Liver (tissue), 9 donors: Measurements from ENCODE around the gene SH3PXD2A. TPM values are rescaled to one million over a fixed set of nuclear protein-coding genes. Genes with fewer than 3 reads are reported as not detected.

Experiments used
- DNase-seq: peaks from one replicate; pipeline ENCODE4 v3.0.0-alpha.2; 2017; ENCODE audit warnings: low spot score
- H3K27ac ChIP-seq, 2 donors: one replicate each; pipeline ENCODE4 v1.7.0; 2013; ENCODE audit warnings: inconsistent platforms in 2 of 2, low read length in 2 of 2, control low read depth in 1 of 2, low read depth in 1 of 2, mild to moderate bottlenecking in 1 of 2
- H3K27me3 ChIP-seq, 4 donors: one replicate each; pipeline versions ENCODE4 v1.6.1 to v1.7.0; 2013; ENCODE audit warnings: low read length in 3 of 4, inconsistent platforms in 1 of 4, mild to moderate bottlenecking in 1 of 4, moderate library complexity in 1 of 4; ENCODE audit not compliant: control insufficient read depth in 4 of 4, insufficient read depth in 4 of 4
- H3K36me3 ChIP-seq, 4 donors: one replicate each; pipeline versions ENCODE4 v1.6.1 to v1.7.0; 2013; ENCODE audit warnings: low read length in 3 of 4, mild to moderate bottlenecking in 3 of 4, low read depth in 1 of 4, moderate library complexity in 1 of 4; ENCODE audit not compliant: control insufficient read depth in 4 of 4, insufficient read depth in 3 of 4
- H3K4me1 ChIP-seq, 4 donors: one replicate each; pipeline versions ENCODE4 v1.6.1 to v1.7.0; 2013; ENCODE audit warnings: low read length in 3 of 4, mild to moderate bottlenecking in 3 of 4, moderate library complexity in 1 of 4; ENCODE audit not compliant: control insufficient read depth in 4 of 4, insufficient read depth in 4 of 4
- H3K4me3 ChIP-seq, 3 donors: one replicate each; pipeline versions ENCODE4 v1.6.1 to v1.7.0; 2013; ENCODE audit warnings: low read length in 3 of 3, control low read depth in 1 of 3, low read depth in 1 of 3, mild to moderate bottlenecking in 1 of 3
- H3K9ac ChIP-seq, 2 donors: one replicate each; pipeline ENCODE4 v1.7.0; 2013; ENCODE audit warnings: low read length in 2 of 2, mild to moderate bottlenecking in 2 of 2, moderate library complexity in 2 of 2, control low read depth in 1 of 2, low read depth in 1 of 2
- H3K9me3 ChIP-seq, 4 donors: one replicate each; pipeline versions ENCODE4 v1.6.1 to v1.7.0; 2013; ENCODE audit warnings: low read length in 3 of 4; ENCODE audit not compliant: control insufficient read depth in 4 of 4
- EGR1 ChIP-seq, 2 donors: IDR thresholded peaks; 2 replicates each; pipeline ENCODE4 v1.6.1; 2016 to 2018; ENCODE audit warnings: antibody characterized with exemption in 2 of 2, low read depth in 2 of 2
- FOXA1 ChIP-seq: IDR thresholded peaks from 2 replicates; pipeline ENCODE4 v1.6.1; 2016; ENCODE audit warnings: antibody characterized with exemption
- FOXA2 ChIP-seq: IDR thresholded peaks from 2 replicates; pipeline ENCODE4 v1.6.1; 2016; ENCODE audit warnings: antibody characterized with exemption
- GABPA ChIP-seq, 2 donors: IDR thresholded peaks in 1 of 2; conservative IDR thresholded peaks in 1 of 2; 2 replicates each; pipeline ENCODE4 v1.6.1; 2016; ENCODE audit warnings: antibody characterized with exemption in 2 of 2, mild to moderate bottlenecking in 1 of 2, moderate library complexity in 1 of 2
- HNF4A ChIP-seq, 2 donors: conservative IDR thresholded peaks; 2 replicates each; pipeline ENCODE4 v1.6.1; 2016; ENCODE audit warnings: antibody characterized with exemption in 2 of 2, mild to moderate bottlenecking in 2 of 2
- HNF4G ChIP-seq: IDR thresholded peaks from 2 replicates; pipeline ENCODE4 v1.6.1; 2016; ENCODE audit warnings: antibody characterized with exemption
- JUND ChIP-seq, 2 donors: IDR thresholded peaks; 2 replicates each; pipeline ENCODE4 v1.6.1; 2016; ENCODE audit warnings: antibody characterized with exemption in 2 of 2
- NR2F2 ChIP-seq: IDR thresholded peaks from 2 replicates; pipeline ENCODE4 v1.6.1; 2016; ENCODE audit warnings: antibody characterized with exemption
- RAD21 ChIP-seq, 2 donors: IDR thresholded peaks; 2 replicates each; pipeline ENCODE4 v1.6.1; 2016; ENCODE audit warnings: antibody characterized with exemption in 2 of 2, mild to moderate bottlenecking in 2 of 2
- RXRA ChIP-seq, 2 donors: IDR thresholded peaks; 2 replicates each; pipeline ENCODE4 v1.6.1; 2017 to 2018; ENCODE audit warnings: antibody characterized with exemption in 2 of 2, mild to moderate bottlenecking in 1 of 2
- SP1 ChIP-seq: IDR thresholded peaks from 2 replicates; pipeline ENCODE4 v1.6.1; 2018; ENCODE audit warnings: antibody characterized with exemption, mild to moderate bottlenecking
- TAF1 ChIP-seq: conservative IDR thresholded peaks from 2 replicates; pipeline ENCODE4 v1.6.1; 2016; ENCODE audit warnings: antibody characterized with exemption, mild to moderate bottlenecking
- YY1 ChIP-seq: IDR thresholded peaks from 2 replicates; pipeline ENCODE4 v1.6.1; 2016; ENCODE audit warnings: antibody characterized with exemption, mild to moderate bottlenecking
- WGBS: extraction: QIAGEN DNeasy Blood & Tissue Kit; methylation state at CpG from one replicate; pipeline ENCODE4 v1.1.7; 2013; 5-methylcytosine and 5-hydroxymethylcytosine counted together
- polyA plus RNA-seq, 2 donors: library from polyadenylated mRNA; stranded (reverse) in 1 of 2; unstranded in 1 of 2; fragments of 200-250 nt in 1 of 2; fragments of >200 nt in 1 of 2; fragmentation: Nextera tagmentation in 1 of 2; extraction: Ambion mirVana in 1 of 2; gene quantifications; one replicate each; pipeline versions ENCODE4 v1.2.1 to v1.2.3, GENCODE V29; 2013 to 2015
- total RNA-seq, 2 donors: library from RNA; depleted of rRNA; stranded (reverse); fragments of >200 nt; gene quantifications; one replicate each; pipeline ENCODE4 v1.2.3, GENCODE V29; 2014
- TF ChIP-seq, protein P1 (sequence below): IDR thresholded peaks from 2 replicates; pipeline ENCODE4 v1.6.1; 2016; ENCODE audit warnings: antibody characterized with exemption
- TF ChIP-seq, protein P2 (sequence below): IDR thresholded peaks from 2 replicates; pipeline ENCODE4 v1.6.1; 2016; ENCODE audit warnings: antibody characterized with exemption
- TF ChIP-seq, protein P3 (sequence below): fragments of 150-350 bp; IDR thresholded peaks from 2 replicates; pipeline ENCODE4 v1.5.1; 2017; ENCODE audit warnings: improper control_type of control experiment, low read depth, low read length; ENCODE audit not compliant: missing input control
- TF ChIP-seq, protein P4 (sequence below): IDR thresholded peaks from 2 replicates; pipeline ENCODE4 v1.6.1; 2016; ENCODE audit warnings: antibody characterized with exemption
- TF ChIP-seq, protein P5 (sequence below): IDR thresholded peaks from 2 replicates; pipeline ENCODE4 v1.6.1; 2016; ENCODE audit warnings: antibody characterized with exemption, mild to moderate bottlenecking
- donor health status: healthy.
- donor health status: healthy.
- donor health status: healthy.
- donor health status: healthy.
- donor health status: healthy.

Gene SH3PXD2A
- total and polyA plus RNA-seq, 4 donors = 0.82 to 5.5 (median 3.9) TPM

DNA sequence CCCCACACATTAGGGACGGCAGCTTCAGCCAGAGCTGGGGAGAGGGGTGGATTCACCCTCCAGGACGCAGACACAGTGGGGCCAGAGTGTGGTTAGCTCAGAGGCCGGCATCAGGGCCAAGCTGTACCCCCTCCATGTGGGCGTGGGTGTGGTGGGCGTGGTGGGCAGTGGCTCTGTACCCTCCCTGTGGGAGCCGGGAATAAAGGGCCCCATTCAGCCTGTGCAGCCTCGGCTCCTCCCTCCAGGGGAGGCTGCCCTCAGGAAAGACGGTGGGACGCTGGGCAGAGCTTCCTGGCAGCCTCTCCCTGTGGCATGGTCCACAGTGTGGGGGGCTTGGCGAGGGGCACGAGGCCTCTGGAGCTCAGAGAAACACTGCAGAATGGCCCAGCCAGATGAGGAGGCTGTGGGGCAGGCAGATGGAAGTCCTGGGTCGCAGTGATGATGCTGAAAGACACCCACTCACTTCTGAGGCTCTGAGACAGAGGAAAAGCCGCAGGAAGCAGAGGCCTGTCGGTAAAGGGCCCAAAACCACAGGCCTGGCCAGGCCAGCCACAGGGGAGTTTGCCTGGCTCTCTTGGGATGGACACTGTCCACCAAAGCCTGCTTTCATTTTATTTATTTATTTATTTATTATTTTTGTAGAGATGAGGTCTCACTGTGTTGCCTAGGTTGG is 108.0 kb downstream of the SH3PXD2A start:
- H3K27me3 ChIP-seq = no peaks in the 10 kb centered on the region
- H3K4me1 ChIP-seq = no peaks in the 10 kb centered on the region
- H3K9me3 ChIP-seq = no peaks in the 10 kb centered on the region
- WGBS = 86% methylated on average over 14 of the region's 14 CpGs
- H3K9ac ChIP-seq = no peak overlapping the region
- no peak overlapping the region for H3K27ac ChIP-seq
- no peak overlapping the region for H3K4me3 ChIP-seq
- H3K36me3 ChIP-seq = no peaks in the 10 kb centered on the region
- TF ChIP-seq, protein P1, sequence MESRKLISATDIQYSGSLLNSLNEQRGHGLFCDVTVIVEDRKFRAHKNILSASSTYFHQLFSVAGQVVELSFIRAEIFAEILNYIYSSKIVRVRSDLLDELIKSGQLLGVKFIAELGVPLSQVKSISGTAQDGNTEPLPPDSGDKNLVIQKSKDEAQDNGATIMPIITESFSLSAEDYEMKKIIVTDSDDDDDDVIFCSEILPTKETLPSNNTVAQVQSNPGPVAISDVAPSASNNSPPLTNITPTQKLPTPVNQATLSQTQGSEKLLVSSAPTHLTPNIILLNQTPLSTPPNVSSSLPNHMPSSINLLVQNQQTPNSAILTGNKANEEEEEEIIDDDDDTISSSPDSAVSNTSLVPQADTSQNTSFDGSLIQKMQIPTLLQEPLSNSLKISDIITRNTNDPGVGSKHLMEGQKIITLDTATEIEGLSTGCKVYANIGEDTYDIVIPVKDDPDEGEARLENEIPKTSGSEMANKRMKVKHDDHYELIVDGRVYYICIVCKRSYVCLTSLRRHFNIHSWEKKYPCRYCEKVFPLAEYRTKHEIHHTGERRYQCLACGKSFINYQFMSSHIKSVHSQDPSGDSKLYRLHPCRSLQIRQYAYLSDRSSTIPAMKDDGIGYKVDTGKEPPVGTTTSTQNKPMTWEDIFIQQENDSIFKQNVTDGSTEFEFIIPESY = no peak
- TF ChIP-seq TAF1 (no peak), RAD21 (IDR thresholded peaks at IDR 0.05) (no peak), HNF4G (no peak), RXRA (IDR thresholded peaks at IDR 0.05) (no peak), EGR1 (IDR thresholded peaks at IDR 0.05; ENCODE audit: low read depth in 2 of 2) (no peak), NR2F2 (no peak), HNF4A (conservative IDR thresholded peaks at IDR 0.05) (no peak), FOXA2 (no peak), GABPA (IDR thresholded peaks at IDR 0.05 in 1 of 2, conservative IDR thresholded peaks at IDR 0.05 in 1 of 2) (no peak), JUND (IDR thresholded peaks at IDR 0.05) (no peak), SP1 (no peak), FOXA1 (no peak), YY1 (no peak)
- TF ChIP-seq, protein P2, sequence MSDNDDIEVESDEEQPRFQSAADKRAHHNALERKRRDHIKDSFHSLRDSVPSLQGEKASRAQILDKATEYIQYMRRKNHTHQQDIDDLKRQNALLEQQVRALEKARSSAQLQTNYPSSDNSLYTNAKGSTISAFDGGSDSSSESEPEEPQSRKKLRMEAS = no peak
- TF ChIP-seq, protein P3, sequence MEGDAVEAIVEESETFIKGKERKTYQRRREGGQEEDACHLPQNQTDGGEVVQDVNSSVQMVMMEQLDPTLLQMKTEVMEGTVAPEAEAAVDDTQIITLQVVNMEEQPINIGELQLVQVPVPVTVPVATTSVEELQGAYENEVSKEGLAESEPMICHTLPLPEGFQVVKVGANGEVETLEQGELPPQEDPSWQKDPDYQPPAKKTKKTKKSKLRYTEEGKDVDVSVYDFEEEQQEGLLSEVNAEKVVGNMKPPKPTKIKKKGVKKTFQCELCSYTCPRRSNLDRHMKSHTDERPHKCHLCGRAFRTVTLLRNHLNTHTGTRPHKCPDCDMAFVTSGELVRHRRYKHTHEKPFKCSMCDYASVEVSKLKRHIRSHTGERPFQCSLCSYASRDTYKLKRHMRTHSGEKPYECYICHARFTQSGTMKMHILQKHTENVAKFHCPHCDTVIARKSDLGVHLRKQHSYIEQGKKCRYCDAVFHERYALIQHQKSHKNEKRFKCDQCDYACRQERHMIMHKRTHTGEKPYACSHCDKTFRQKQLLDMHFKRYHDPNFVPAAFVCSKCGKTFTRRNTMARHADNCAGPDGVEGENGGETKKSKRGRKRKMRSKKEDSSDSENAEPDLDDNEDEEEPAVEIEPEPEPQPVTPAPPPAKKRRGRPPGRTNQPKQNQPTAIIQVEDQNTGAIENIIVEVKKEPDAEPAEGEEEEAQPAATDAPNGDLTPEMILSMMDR = no peak
- TF ChIP-seq, protein P4, sequence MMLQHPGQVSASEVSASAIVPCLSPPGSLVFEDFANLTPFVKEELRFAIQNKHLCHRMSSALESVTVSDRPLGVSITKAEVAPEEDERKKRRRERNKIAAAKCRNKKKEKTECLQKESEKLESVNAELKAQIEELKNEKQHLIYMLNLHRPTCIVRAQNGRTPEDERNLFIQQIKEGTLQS = no peak
- TF ChIP-seq, protein P5, sequence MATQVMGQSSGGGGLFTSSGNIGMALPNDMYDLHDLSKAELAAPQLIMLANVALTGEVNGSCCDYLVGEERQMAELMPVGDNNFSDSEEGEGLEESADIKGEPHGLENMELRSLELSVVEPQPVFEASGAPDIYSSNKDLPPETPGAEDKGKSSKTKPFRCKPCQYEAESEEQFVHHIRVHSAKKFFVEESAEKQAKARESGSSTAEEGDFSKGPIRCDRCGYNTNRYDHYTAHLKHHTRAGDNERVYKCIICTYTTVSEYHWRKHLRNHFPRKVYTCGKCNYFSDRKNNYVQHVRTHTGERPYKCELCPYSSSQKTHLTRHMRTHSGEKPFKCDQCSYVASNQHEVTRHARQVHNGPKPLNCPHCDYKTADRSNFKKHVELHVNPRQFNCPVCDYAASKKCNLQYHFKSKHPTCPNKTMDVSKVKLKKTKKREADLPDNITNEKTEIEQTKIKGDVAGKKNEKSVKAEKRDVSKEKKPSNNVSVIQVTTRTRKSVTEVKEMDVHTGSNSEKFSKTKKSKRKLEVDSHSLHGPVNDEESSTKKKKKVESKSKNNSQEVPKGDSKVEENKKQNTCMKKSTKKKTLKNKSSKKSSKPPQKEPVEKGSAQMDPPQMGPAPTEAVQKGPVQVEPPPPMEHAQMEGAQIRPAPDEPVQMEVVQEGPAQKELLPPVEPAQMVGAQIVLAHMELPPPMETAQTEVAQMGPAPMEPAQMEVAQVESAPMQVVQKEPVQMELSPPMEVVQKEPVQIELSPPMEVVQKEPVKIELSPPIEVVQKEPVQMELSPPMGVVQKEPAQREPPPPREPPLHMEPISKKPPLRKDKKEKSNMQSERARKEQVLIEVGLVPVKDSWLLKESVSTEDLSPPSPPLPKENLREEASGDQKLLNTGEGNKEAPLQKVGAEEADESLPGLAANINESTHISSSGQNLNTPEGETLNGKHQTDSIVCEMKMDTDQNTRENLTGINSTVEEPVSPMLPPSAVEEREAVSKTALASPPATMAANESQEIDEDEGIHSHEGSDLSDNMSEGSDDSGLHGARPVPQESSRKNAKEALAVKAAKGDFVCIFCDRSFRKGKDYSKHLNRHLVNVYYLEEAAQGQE = no peak
- no peak for DNase-seq
